Activated CD8-positive, alpha-beta memory T cell treated with anti-CD3 and anti-CD28 coated beads, Interleukin-2, amount 50 U/mL, for 1 hour (primary cell): ENCODE results near the gene ZNF236.

Experiments used
- DNase-seq: peaks from one replicate; pipeline ENCODE4 v3.0.0-alpha.2; 2020; ENCODE audit errors: extremely low read depth

Gene ZNF236

DNA sequence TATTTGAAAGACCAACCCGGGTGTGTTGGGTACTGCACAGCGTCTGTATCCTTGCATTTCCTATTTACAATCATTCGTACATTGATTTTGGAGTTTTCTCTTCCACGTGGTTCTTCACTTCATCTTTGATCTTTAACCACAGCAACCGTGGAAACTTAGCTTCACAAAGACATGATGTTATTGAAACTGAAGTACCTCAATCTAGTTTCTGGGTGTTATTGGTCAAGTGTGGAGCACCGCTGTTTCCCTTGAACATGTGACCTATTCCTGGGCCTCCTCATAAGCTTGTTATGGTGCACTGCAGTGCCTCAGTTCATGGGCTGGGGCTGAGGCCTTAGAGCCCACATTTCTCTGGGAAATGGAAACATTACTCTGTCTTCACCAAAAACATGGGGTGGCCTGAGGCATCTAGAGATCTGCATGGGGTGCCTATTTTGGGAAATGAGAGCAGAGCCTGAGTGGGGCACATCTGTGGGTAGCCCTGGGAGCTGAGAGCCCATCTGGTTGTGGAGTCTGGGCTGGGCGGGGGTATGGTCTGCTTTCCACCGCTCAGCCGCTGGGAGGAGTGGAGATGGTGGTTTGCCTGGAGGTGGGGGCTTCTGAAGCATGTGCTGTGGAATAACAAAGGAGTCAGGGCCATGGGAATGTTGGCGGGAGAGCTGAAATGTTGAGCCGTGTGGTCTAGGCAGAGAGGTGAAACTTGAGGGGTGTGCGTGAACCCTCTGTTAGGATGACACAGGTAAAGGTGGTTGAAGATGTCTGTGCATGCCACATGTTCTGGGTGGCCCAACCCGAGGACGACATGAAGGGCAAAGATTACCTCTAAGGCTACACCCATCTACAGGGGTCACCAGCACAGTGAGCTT lies 37.4 kb downstream of the ZNF236 start:
- DNase-seq, result no peak

DNA sequence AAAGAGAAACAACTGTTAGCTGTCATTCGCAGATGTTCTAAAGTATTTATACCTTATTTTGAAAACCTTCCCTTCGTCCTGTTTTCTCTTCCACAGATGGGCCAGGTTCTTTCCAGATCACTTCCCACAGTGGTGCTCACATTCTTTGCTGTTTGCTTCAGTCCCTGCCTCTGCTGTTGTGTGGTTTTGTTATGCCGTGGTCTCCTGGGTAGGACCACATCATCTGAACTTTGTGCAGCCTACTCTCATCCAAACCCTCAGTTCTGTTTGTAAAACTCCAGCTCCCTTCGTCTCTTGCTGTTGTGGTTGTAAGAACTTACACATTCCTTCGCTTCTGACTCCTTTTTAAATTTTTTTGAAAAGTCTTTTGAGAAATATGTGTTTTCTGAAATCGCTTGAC lies 38.1 kb downstream of the ZNF236 start:
- no peak for DNase-seq

DNA sequence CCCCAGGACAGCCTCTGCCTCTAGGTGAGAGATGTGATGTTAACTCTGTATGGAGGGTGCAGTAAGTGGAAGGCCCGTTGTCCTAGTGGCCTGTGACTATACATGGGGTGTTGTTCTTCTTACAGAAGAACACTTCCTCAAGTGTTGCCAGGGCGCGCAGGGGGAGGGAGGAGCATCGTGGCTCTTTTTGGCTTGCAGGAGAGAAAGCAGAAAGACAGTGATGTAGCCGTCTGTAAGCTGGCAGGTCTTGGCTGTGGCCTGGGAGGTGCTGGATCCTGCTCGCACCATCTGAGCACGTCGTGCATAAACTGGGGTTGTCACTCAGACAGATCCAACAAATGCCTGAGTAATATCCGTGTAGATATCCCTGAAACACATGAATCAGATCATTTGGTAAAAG lies 44.3 kb downstream of the ZNF236 start:
- no peak for DNase-seq

DNA sequence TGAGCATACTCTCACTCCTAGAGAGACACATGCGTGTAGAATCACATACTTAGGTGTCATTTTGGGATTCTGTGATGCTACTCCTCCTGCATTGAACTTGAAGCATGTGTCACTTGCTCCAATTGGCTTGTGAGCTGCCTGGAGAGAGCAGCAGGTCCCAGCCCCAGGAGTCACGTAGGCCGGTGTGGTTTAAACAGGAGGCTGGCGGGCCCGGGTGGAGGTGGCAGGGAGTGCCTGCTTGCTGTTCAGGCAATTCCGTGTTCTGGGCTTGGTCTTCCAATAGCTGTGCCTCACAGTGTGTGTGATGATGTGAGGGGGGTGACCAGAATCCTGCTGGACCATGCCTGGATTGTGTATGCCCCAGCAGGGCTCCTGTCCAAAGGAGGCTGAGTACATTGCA lies 51.0 kb downstream of the ZNF236 start:
- no peak for DNase-seq

DNA sequence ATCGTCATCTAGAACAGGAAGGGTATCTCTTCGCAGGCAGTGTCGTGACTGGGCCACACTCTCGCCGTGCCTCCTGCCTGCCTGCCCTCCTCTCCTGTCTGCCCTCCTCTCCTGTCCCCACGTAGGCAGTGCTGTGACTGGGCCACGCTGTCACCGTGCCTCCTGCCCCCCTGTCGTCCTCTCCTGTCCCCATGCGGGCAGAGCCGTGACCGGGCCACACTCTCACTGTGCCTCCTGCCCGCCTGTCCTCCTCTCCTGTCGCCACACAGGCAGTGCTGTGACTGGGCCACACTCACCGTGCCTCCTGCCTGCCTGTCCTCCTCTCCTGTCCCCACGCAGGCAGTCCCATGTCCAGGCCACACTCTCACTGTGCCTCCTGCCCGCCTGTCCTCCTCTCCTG lies 51.4 kb downstream of the ZNF236 start:
- no peak for DNase-seq

DNA sequence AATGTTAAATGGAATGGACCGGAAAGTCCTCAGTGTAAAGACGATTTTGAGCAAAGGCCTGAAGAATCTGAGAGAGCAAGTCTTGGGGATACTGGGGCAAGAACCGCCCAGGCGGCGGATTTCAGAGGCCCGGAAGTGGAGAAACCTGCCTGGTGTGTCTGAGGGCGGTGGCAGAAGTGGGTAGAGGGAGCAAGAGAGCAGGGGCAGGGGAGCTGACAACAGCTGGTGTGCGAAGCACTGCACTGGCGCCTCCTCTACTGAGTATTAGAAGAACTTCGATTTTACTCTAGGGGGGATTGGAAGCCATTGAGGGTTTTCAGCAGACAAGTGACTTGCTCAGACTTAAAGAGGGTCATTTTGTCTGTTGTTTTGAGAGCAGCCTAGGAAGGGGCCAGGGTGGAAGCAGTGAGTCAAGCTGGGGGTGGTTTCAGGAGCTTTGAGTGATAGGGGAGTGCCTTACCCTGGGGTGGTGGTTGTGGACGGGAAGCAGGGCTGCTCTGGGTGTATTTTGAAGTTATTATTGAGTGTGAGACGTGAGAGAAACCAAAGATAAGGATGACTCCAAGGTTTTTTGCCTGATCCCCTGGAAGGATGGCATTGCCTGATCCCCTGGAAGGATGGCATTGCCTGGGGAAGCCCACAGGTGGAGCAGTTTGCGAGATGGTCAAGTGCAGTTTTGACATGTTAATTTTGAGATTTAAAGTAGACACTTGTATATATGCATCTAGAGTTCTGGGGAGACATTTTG lies 52.5 kb downstream of the ZNF236 start:
- no peak for DNase-seq

DNA sequence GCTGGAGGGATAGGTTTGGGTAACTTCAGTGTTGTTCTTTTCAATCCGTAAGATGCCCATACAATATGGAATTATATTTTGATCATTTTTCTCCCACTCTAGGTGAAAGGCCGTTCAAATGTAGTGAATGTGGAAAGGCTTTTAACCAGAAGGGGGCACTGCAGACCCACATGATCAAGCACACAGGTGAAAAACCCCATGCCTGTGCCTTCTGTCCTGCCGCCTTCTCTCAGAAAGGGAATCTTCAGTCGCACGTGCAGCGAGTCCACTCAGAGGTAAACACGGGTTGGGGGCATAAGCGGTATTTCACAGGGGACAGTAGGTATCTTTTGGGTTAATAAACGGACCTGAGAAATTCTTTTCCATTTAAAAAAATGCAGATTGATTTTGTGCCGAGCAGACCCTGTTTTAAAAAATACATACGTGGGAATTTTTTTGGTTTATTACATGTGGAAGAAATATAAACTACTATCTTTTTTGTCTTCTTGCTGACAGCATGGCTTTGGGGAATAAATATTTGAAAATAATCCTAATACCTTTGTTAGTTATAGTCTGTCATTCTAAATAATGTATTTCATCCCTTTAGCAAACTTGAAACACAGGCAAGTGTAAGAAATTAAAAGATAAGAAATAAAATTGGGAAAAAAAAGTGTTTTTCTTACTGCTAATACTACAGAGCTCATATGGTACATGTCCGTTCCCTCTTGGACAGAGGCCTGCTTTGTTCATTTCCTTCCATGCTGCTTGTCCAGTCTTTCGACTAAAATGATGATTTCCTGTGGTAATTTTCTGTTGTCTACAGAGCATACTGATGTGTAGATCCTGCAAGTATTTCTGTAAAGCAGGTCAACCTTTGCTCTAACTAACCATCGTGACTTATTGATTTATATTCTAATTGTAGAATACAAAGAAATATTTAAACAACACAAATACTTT lies 53.3 kb downstream of the ZNF236 start:
- no peak for DNase-seq

DNA sequence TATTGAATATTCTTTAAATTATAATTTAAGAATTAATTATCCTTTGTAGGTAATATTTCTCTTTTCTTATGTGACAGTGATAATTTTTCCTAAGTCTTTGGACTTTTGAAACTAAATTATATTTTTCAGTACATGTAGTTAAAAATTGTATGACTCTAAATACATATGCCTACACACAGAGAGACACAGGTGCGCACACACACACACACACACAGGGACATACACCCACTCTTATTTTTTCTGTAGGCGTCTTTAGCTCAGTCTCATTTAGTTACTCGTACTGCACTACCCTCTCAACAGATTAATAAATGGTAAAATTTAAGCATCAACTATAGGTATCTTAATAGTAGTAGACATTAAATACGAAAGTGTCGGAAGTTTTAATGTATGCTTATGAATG lies 56.1 kb downstream of the ZNF236 start:
- no peak for DNase-seq

DNA sequence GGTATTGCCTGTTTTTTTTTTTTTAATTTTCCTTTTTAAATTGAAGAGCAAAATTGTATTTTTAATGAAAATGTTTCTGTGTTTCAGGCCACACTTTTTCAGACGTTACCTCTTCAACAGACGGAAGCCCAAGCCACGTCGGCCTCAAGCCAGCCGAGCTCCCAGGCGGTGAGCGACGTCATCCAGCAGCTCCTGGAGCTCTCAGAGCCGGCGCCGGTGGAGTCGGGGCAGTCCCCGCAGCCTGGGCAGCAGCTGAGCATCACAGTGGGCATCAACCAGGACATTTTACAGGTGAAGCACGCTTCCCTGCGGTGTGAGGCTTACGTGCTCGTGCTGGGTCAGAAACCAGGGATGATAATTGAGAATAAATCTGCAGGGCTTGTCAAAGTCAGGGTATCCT lies 57.7 kb downstream of the ZNF236 start:
- DNase-seq, result no peak

DNA sequence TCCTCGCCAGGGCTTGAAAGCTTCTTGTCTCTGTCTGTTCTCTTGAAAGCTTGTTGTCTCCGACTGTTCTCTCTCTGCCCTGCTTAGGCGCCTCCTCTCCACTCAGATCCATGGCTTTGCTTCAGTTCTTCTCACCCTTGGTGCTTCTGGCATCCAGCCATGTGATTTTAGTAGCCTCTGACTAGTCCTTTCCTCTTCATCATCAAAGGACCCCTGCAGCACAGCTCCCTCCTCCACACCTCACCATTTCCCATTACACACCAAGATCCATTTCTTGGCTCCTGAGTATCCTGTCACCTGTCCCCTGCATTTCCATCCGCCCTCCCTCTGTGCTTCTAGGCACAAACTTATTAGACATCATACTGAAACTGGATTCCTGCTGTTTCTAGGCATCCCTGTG lies 59.4 kb downstream of the ZNF236 start:
- DNase-seq, result no peak

DNA sequence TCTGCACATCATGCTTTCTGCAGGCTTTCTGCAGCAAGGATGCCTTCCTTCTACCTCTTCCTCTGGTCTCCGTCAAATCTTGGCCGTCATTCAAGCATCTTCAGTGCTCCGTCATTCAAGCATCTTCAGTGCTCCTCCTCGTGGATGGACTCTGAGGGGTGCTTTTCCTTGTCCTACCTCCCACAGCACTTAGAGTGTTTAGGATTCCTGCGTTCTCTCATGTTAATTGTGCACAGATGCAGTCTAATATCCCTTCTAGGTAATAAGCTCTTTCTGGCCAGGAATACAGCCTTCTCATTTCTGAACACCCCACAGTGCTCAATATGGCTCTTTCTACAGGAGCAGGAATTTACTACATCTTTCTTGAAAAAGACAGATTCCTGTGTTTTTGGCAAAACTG lies 59.8 kb downstream of the ZNF236 start:
- no peak for DNase-seq

DNA sequence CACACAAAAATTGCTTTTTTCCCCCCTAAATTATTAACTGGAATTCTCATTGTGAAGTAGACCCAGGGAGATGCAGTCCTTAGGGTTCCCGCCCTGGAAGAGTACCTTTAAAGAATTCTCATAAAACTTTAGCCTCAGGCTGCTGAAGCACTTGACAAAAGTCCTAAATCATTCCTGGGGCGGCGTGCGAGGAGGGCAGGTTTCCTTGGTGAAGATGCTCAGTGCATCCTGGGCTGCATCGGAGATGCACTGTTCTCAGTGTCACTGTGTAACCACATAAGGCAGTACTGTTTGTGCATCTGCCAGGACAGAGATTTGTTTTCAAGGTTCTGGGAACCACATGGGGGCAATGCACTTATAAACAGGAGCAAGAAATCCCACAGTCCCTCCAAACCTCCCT lies 62.6 kb downstream of the ZNF236 start:
- DNase-seq, result no peak

DNA sequence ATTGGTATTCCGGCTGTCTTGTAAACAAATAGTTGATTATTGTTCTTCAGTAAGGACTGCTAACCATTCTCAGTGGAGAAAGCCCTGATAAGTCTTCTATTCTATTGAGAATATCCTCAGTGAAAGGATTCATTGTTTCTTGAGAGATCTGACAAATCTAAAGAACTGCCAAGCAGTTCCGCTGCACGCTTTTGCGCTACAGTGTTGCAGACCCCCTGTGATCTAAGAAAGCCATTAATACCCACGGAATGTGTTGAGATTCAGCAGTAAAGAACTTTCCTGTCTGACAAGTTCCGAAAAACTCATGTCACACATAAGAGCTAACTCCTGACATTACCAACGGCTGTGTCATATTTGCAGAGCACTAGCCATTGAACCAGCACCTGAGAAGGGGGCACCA lies 63.8 kb downstream of the ZNF236 start:
- no peak for DNase-seq

DNA sequence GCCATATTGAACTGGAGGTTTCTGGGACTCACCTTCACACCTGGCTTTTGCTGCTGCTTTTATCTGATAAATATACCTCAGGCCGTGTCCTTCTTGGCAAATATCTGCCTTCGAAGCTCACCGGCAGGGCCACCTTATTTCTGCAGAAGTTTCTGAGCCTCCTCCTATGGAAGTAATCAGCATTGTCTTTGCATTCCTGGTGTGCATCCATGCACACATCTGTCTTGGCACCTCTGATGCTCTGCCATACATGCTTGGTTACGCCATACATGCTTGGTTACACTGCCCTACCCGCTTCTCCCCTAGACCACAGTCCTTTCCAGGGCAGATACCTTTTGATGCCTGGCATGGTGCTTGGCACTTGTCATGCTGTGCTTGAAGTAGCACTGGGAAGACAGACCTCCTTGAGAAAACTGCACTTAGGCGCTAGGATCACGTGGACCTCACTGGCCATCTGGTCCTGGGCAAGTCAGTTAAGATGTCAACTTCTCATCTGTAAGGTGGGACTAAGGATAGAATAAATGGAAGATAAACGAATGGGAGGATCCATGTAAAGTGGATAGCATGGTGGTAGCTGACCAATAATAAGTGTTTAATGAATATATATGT lies 66.8 kb downstream of the ZNF236 start:
- no peak for DNase-seq

DNA sequence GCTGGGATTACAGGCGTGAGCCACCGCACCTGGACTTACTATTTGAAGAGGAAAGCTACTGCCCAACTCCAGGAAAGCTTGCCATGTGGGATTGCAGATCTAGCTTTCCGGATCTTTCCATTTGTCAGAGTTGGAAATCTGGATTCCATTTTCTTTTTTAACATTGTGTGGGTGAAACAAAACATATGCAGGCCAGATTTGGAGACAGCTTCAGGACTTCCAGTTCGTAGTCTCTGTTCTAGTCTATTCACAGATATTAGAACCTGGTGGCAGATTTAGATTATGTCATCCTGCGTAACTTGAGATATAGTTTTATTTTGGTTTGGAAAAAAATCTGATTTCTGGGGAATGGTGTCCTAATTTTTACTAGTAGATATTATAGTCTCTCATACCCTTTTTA lies 70.5 kb downstream of the ZNF236 start:
- DNase-seq, result no peak

DNA sequence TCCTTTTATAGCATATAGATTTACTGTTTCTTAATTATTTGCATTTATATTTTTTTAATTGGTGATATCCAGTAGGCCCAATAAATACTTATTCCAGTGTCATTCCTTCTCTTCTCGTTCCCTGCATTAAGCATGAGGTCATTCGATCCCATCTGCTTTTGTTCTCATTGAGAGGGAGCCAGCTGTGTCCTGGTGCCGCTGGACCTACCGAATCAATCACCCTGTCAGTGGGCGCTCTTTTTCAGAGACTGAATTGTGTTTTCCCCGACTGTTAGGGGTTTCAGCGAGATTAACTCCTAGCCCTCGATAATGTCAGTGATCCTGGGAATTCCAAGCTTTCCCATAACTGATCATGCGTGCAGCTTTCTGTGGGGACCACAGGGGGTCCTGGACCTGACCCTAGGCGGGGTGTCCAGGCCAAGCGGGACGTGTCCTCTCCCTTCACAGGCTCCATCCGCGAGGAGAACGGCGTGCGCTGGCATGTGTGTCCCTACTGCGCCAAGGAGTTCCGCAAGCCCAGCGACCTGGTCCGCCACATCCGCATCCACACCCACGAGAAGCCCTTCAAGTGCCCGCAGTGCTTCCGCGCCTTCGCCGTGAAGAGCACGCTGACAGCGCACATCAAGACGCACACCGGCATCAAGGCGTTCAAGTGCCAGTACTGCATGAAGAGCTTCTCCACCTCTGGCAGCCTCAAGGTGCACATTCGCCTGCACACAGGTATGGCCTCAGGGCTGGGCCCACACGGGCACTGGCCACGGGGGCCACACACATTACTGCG lies 72.4 kb downstream of the ZNF236 start:
- no peak for DNase-seq

DNA sequence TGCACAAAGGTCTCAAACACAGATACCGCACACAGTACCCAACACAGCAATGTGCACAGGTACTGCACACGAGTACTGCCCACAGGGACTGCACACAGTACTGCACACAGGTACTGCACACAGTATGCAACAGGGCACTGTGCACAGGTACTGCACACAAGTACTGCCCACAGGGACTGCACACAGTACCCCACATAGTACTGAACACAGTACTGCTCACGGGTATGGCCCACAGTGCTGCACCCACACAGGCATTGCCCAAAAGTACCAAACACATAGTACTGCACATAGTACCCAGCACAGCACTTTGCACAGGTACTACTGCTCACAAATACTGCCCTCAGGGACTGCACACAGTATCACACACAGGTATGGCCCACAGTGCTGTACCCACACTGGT lies 73.1 kb downstream of the ZNF236 start:
- DNase-seq, result no peak

DNA sequence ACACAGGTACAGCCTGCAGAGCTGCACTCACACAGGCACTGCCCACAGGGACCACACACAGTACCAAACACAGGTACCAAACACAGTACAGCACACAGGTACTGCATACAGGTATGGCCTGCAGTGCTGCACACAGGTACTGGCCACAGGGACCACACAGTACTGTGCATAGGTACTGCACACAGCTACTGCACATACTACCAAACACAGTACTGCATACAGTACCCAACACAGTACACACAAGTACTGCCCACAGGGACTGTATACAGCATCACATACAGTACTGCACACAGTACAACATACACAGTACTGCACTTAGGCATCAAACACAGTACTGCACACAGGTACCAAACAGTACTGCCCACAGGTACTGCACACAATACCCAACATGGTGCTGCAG lies 74.3 kb downstream of the ZNF236 start:
- DNase-seq, result no peak

DNA sequence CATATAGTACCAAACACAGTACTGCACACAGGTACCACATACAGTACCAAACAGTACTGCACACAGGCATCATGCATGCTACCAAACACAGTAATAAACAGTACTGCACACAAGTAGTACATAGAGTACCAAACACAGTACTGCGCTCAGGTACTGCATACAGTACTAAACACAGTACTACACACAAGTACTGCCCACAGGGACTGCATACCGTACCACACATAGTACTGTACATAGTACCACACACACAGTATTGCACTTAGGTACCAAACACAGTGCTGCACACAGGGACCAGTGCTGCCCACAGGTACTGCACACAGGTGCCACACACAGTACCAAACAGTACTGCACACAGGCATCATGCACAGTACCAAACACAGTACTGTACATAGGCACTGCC lies 74.9 kb downstream of the ZNF236 start:
- DNase-seq, result no peak

DNA sequence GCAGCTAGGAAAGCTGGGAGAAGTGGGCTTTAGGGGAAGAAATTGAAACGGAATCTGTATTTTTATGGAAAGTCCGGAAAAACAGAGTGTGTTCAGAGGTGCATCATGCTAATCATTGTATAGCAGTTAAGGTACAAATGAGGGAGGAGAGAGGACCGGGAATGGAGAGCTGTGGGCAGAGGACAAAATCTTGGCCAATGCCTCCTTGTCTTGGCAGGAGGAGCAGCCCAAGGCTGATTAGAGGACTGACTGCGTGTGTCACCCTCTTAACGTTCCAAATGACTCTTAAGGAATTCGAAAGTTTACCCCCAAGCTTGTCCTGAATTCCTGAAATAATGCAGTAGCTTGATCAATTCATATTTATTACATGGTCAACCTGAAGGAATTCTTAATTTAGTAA lies 81.0 kb downstream of the ZNF236 start:
- DNase-seq, result no peak

DNA sequence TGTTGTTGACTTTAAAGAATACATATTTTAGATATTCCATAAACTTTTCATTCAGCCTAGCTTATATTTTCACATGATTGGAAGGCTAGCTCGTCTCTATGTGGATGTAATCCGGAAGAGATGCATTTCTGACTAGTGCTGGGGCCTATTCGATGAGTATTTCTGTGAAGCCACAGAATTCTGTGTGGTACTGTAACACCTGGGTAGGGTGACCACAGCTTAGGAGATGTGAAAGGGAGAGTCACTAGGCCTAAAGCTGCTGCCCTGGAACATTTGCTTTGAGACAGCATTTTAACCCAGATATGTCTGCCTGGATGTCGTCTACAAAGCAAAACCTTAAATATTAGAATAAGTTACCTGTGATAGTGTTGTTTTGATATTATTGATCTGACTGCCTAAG lies 83.5 kb downstream of the ZNF236 start:
- DNase-seq, result no peak
